GM12891 (cell line): Measurements from ENCODE around the gene SSU72.

ENCODE experiments used
- POLR2A ChIP-seq: IDR thresholded peaks from 2 replicates; pipeline ENCODE4 v1.6.1; 2011; ENCODE audit warnings: low read depth, low read length, control low read depth
- POLR2AphosphoS5 ChIP-seq: IDR thresholded peaks from 2 replicates; pipeline ENCODE4 v1.6.1; 2011; ENCODE audit warnings: low read depth, low read length, control low read depth
- TAF1 ChIP-seq: IDR thresholded peaks from 2 replicates; pipeline ENCODE4 v1.6.1; 2011; ENCODE audit warnings: low read depth, low read length, control low read depth

- TF ChIP-seq POLR2A, result no peak
- TF ChIP-seq POLR2AphosphoS5, result no peak
- TF ChIP-seq TAF1, result no peak
Measured at GRCh38 chr1:1547476-1547875, 27.2 kb downstream of the SSU72 start.
